ENCODE results near the gene TTLL10.

Gene TTLL10

DNA sequence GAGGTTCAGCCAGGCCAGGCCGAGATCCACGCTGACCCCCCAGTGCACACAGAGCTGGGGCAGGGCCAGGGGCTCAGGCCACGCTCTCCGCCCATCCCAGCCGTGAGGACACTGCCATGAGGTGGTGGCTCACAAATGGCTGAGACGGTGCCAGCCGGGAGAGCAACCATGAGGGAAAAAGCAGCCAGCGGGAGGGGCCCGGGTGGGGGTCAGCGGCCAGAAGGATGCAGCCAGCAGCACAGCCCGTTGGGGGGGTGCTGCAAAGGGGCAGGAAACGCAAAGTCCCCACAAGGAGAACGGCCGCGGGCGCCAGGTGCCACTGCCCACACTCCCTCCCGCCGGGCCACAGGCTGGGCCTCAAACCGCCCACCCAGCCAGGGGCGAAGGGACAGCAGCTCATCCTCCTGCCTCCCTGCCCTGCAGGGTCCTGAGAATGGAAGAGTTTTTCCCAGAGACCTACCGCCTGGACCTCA lies 8.3 kb downstream of the TTLL10 start:
- Mint-ChIP-seq H3K4me1 (peaks cover 30% of the 10 kb centered on the region), H3K27ac (no peak overlapping the region), H3K4me3 (no peak overlapping the region), H3K27me3 (ENCODE audit: low read depth, poor library complexity) (peaks cover 11% of the 10 kb centered on the region), H3K36me3 (ENCODE audit: low read depth) (no peaks in the 10 kb centered on the region), H3K9me3 (no peaks in the 10 kb centered on the region)
- DNase-seq, result peak; percentile 11
- TF ChIP-seq, protein P1, sequence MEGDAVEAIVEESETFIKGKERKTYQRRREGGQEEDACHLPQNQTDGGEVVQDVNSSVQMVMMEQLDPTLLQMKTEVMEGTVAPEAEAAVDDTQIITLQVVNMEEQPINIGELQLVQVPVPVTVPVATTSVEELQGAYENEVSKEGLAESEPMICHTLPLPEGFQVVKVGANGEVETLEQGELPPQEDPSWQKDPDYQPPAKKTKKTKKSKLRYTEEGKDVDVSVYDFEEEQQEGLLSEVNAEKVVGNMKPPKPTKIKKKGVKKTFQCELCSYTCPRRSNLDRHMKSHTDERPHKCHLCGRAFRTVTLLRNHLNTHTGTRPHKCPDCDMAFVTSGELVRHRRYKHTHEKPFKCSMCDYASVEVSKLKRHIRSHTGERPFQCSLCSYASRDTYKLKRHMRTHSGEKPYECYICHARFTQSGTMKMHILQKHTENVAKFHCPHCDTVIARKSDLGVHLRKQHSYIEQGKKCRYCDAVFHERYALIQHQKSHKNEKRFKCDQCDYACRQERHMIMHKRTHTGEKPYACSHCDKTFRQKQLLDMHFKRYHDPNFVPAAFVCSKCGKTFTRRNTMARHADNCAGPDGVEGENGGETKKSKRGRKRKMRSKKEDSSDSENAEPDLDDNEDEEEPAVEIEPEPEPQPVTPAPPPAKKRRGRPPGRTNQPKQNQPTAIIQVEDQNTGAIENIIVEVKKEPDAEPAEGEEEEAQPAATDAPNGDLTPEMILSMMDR (IDR thresholded peaks at IDR 0.05), result no peak

DNA sequence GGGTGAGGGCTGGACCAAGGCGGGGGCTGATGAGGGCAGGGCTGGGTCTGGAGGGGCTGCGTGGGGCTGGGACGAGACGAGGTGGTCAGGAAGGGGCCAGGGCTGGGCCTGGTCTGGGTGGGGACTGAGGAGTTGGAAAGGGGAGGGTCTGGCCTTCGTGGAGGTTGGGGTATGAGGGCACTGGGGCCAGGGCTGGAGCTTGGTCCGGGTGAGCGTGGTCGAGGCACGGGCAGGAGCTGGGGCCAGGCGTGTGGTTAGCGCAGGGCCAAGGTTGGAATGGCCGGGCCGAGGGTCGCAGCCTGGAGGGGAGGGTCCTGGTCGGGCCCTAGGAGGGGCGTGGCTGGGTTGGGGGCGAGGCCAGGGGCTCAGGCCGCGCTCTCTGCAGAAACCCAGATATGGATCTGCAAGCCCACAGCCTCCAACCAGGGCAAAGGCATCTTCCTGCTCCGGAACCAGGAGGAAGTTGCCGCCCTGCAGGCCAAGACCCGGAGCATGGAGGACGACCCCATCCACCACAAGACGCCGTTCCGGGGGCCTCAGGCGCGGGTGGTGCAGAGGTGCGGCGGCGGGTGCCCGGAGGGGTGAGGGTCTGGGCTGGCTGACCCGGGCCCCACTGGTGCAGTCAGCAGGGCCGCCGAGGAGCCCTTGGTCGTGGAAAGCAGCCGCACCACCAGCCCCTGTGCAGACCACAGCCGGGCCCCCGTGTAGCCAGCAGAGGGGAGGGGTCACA lies 9.0 kb downstream of the TTLL10 start:
- no peaks in the 10 kb centered on the region for H3K36me3 Mint-ChIP-seq (ENCODE audit: low read depth)
- peak; percentile 16 for DNase-seq
- no peak overlapping the region for H3K4me3 Mint-ChIP-seq
- peaks cover 27% of the 10 kb centered on the region for H3K4me1 Mint-ChIP-seq
- H3K27ac Mint-ChIP-seq, result no peak overlapping the region
- H3K9me3 Mint-ChIP-seq, result no peaks in the 10 kb centered on the region
- peaks cover 4% of the 10 kb centered on the region for H3K27me3 Mint-ChIP-seq (ENCODE audit: low read depth, poor library complexity)
- TF ChIP-seq, protein P1 (IDR thresholded peaks at IDR 0.05), result no peak

DNA sequence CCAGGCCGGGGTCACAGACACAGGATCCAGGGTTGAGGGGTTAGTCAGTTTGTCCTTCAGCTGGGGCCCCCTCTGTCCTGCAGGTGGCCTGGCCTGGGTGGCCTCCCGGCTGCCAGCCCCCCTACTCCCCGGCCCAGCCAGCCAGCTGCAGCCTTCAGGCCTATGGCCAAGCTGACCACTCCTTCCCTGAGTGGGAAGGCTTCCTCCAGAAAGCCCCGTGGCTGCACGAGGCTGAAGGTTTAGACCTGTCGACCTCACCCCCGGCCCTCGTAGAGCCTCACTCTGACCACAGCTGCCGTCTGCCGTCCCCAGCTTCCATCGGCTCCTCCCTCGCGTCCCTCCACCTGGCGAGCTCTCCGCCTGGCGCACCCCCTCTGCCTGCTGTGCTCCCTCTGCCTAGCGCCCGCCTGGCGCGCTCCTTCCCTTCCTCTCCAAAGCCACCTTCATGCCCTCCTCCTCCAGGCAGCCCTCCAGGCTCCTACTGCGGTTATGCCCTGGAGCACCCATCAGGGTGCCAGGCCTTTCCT lies 9.6 kb downstream of the TTLL10 start:
- peaks cover 27% of the 10 kb centered on the region for H3K4me1 Mint-ChIP-seq
- H3K36me3 Mint-ChIP-seq (ENCODE audit: low read depth), result no peaks in the 10 kb centered on the region
- peaks cover 5% of the 10 kb centered on the region for H3K9me3 Mint-ChIP-seq
- no peak overlapping the region for H3K27ac Mint-ChIP-seq
- no peak overlapping the region for H3K4me3 Mint-ChIP-seq
- peak; percentile 10 for DNase-seq
- TF ChIP-seq, protein P1 (IDR thresholded peaks at IDR 0.05), result no peak
- H3K27me3 Mint-ChIP-seq (ENCODE audit: low read depth, poor library complexity), result peaks cover 8% of the 10 kb centered on the region

GRCh38 chr1:1183833-1184775 lies 10.4 kb downstream of the TTLL10 start:
- TF ChIP-seq, protein P1 (IDR thresholded peaks at IDR 0.05), result no peak
- no peak overlapping the region for H3K27ac Mint-ChIP-seq
- peak; percentile 1 for DNase-seq
- peaks cover 16% of the 10 kb centered on the region for H3K27me3 Mint-ChIP-seq (ENCODE audit: low read depth, poor library complexity)
- no peak overlapping the region for H3K4me3 Mint-ChIP-seq
- peaks cover 27% of the 10 kb centered on the region for H3K4me1 Mint-ChIP-seq
- H3K36me3 Mint-ChIP-seq (ENCODE audit: low read depth), result no peaks in the 10 kb centered on the region
- H3K9me3 Mint-ChIP-seq, result peaks cover 11% of the 10 kb centered on the region

DNA sequence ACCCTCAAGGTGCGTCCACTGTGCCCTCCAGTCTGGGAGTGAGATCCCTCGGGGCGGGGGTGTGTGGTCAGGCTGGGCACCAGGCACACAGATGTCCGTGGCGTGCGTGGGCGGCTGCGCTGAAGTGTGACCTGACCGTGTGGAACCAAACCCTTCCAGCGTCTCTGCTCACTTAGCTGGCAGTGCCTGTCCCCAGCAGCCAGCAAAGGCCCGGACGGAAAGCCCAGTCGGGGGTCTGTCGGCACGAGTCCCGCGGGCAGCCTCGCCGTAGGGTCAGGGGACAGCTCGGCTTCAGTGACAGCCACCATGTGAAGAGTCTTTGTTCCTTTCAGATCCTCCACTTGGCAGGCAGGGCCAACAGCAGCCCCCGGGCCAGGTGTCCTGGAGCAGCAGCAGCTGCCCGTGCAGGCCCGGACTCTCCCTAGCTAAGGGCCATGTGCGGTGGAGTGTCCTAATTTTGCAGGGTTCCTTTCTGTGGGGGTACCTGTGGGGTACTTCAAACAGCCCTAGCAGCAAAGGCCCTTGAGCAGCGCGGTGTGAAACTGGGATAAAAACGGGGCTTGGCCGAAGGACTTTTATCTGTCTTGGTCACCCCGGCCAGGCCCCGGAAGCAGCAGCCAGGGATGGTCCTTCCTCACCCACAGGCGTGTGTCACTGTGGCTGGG lies 11.6 kb downstream of the TTLL10 start:
- TF ChIP-seq, protein P1 (IDR thresholded peaks at IDR 0.05), result no peak
- H3K4me3 Mint-ChIP-seq, result no peak overlapping the region
- peaks cover 27% of the 10 kb centered on the region for H3K4me1 Mint-ChIP-seq
- no peaks in the 10 kb centered on the region for H3K36me3 Mint-ChIP-seq (ENCODE audit: low read depth)
- H3K27me3 Mint-ChIP-seq (ENCODE audit: low read depth, poor library complexity), result peaks cover 23% of the 10 kb centered on the region
- H3K9me3 Mint-ChIP-seq, result peaks cover 21% of the 10 kb centered on the region
- no peak overlapping the region for H3K27ac Mint-ChIP-seq
- peak; percentile 6 for DNase-seq

Measured in nephron progenitor cell (in vitro differentiated cells).